Superior temporal gyrus (tissue), 1 donor: ENCODE results near the gene ATP5MC3.

Experiments
- DNase-seq: peaks from one replicate; pipeline ENCODE4 v3.0.0-alpha.2; 2016; ENCODE audit errors: extremely low spot score

Gene ATP5MC3

GRCh38 chr2:175167792-175168563 lies 13.5 kb downstream of the ATP5MC3 start, which contains the start of gene ATF2:
Gene ATF2, minus strand, starts transcription at chr2:175168203. Its CDS starts 31,760 bp downstream, at chr2:175136443.
- peak; percentile 94 for DNase-seq

GRCh38 chr2:175167076-175167791 lies 14.3 kb downstream of the ATP5MC3 start:
- DNase-seq, result peak; percentile 33

- DNase-seq, result no peak
These were observed 15.2 kb downstream of the ATP5MC3 start for GRCh38 chr2:175166216-175166824.

GRCh38 chr2:175164235-175164634 lies 17.3 kb downstream of the ATP5MC3 start:
- DNase-seq, result no peak

GRCh38 chr2:175158894-175159293 lies 22.6 kb downstream of the ATP5MC3 start:
- no peak for DNase-seq

GRCh38 chr2:175156534-175156933 lies 25.0 kb downstream of the ATP5MC3 start:
- DNase-seq, result no peak

- no peak for DNase-seq
These were observed 26.8 kb downstream of the ATP5MC3 start for GRCh38 chr2:175154661-175155082.

GRCh38 chr2:175152242-175152641 lies 29.3 kb downstream of the ATP5MC3 start:
- no peak for DNase-seq

- no peak for DNase-seq
These were observed 29.7 kb downstream of the ATP5MC3 start for GRCh38 chr2:175151791-175152190.

GRCh38 chr2:175147186-175147585 lies 34.3 kb downstream of the ATP5MC3 start:
- no peak for DNase-seq

- no peak for DNase-seq
These were observed 37.8 kb downstream of the ATP5MC3 start for GRCh38 chr2:175143678-175144077.

- DNase-seq, result no peak
These were observed 38.3 kb downstream of the ATP5MC3 start for GRCh38 chr2:175143191-175143590.

- DNase-seq, result no peak
These were observed 41.2 kb downstream of the ATP5MC3 start for GRCh38 chr2:175140332-175140731.

GRCh38 chr2:175137793-175138192 lies 43.7 kb downstream of the ATP5MC3 start:
- DNase-seq, result no peak

GRCh38 chr2:175136334-175137215 lies 44.9 kb downstream of the ATP5MC3 start:
- no peak for DNase-seq

GRCh38 chr2:175135862-175136261 lies 45.6 kb downstream of the ATP5MC3 start:
- DNase-seq, result no peak

GRCh38 chr2:175135177-175135576 lies 46.3 kb downstream of the ATP5MC3 start:
- DNase-seq, result no peak

GRCh38 chr2:175131252-175131651 lies 50.3 kb downstream of the ATP5MC3 start:
- no peak for DNase-seq

- no peak for DNase-seq
These were observed 54.8 kb downstream of the ATP5MC3 start for GRCh38 chr2:175126661-175127060.
